NCI-H2196 (cell line): Measurements from ENCODE around the gene TOX2.

Source experiments
- DNase-seq: peaks from one replicate; lab custom pipeline; 2025; ENCODE audit not compliant: unreplicated experiment; lab: John Stamatoyannopoulos, UW

Gene TOX2

GRCh38 chr20:43915211-43916072 is 790 bp downstream of the TOX2 start:
- DNase-seq: no peak

GRCh38 chr20:43916073-43916880 is 1.6 kb downstream of the TOX2 start:
- no peak for DNase-seq

GRCh38 chr20:43916881-43917371 is 2.3 kb downstream of the TOX2 start:
- DNase-seq: no peak

GRCh38 chr20:43917380-43917779 is 2.7 kb downstream of the TOX2 start:
- DNase-seq: peak; percentile 24

- DNase-seq: peak; percentile 29
These were observed 5.2 kb downstream of the TOX2 start for GRCh38 chr20:43919686-43920403.

- no peak for DNase-seq
These were observed 6.1 kb downstream of the TOX2 start for GRCh38 chr20:43920797-43921196.

GRCh38 chr20:43921227-43921780 is 6.7 kb downstream of the TOX2 start:
- no peak for DNase-seq

GRCh38 chr20:43922614-43923013 is 8.0 kb downstream of the TOX2 start:
- no peak for DNase-seq

GRCh38 chr20:43923322-43923721 is 8.7 kb downstream of the TOX2 start:
- no peak for DNase-seq

- DNase-seq: no peak
These were observed 9.3 kb downstream of the TOX2 start for GRCh38 chr20:43923917-43924316.

GRCh38 chr20:43925215-43925614 is 10.6 kb downstream of the TOX2 start:
- no peak for DNase-seq

GRCh38 chr20:43925801-43926200 is 11.1 kb downstream of the TOX2 start:
- peak; percentile 33 for DNase-seq

GRCh38 chr20:43926287-43927050 is 11.8 kb downstream of the TOX2 start:
- no peak for DNase-seq

GRCh38 chr20:43931976-43932375 is 17.3 kb downstream of the TOX2 start:
- no peak for DNase-seq

- no peak for DNase-seq
These were observed 20.2 kb downstream of the TOX2 start for GRCh38 chr20:43934833-43935232.

- DNase-seq: no peak
These were observed 21.6 kb downstream of the TOX2 start for GRCh38 chr20:43936104-43936770.

GRCh38 chr20:43936805-43937204 is 22.2 kb downstream of the TOX2 start:
- DNase-seq: no peak

- no peak for DNase-seq
These were observed 22.9 kb downstream of the TOX2 start for GRCh38 chr20:43937591-43937990.

GRCh38 chr20:43938017-43938655 is 23.5 kb downstream of the TOX2 start:
- DNase-seq: no peak
